Naive B cell (primary cell): ENCODE results near the gene MED29. TPM values are rescaled to one million over a fixed set of nuclear protein-coding genes. Genes with fewer than 3 reads are reported as not detected.
A peak's percentile ranks its signal among the peaks of the same experiment; 100 is the strongest.

Experiments used
- ATAC-seq, 2 donors: fragments of 150-1000 bp; cut with Tn5 transposase; 2 replicates each; pipeline ENCODE4 v1.10.0; 2021; ENCODE audit warnings: low read depth in 2 of 2, mild to moderate bottlenecking in 2 of 2, moderate library complexity in 2 of 2
- DNase-seq: peaks from one replicate; pipeline ENCODE4 v3.0.0; 2022
- H3K27ac Mint-ChIP-seq, 6 donors: one replicate each; pipeline ENCODE4 v1.8.0; 2020 to 2022; ENCODE audit warnings: mild to moderate bottlenecking in 6 of 6, mixed read lengths in 6 of 6, moderate library complexity in 5 of 6, inconsistent platforms in 2 of 6
- H3K27me3 Mint-ChIP-seq, 3 donors: one replicate each; pipeline ENCODE4 v1.8.0; 2021 to 2022; ENCODE audit warnings: mixed read lengths in 3 of 3, mild to moderate bottlenecking in 1 of 3
- H3K36me3 Mint-ChIP-seq, 2 donors: one replicate each; pipeline ENCODE4 v1.8.0; 2020 to 2022; ENCODE audit warnings: mixed read lengths in 2 of 2, inconsistent platforms in 1 of 2, mild to moderate bottlenecking in 1 of 2
- H3K4me1 Mint-ChIP-seq, 3 donors: one replicate each; pipeline ENCODE4 v1.8.0; 2020 to 2022; ENCODE audit warnings: mixed read lengths in 3 of 3, inconsistent platforms in 1 of 3, mild to moderate bottlenecking in 1 of 3, moderate library complexity in 1 of 3
- H3K4me3 Mint-ChIP-seq, 8 donors: one replicate each; pipeline ENCODE4 v1.8.0; 2020 to 2022; ENCODE audit warnings: mild to moderate bottlenecking in 8 of 8, mixed read lengths in 8 of 8, moderate library complexity in 8 of 8, inconsistent platforms in 2 of 8
- H3K9me3 Mint-ChIP-seq, 7 donors: one replicate each; pipeline ENCODE4 v1.8.0; 2020 to 2022; ENCODE audit warnings: mixed read lengths in 7 of 7, mild to moderate bottlenecking in 5 of 7, inconsistent platforms in 2 of 7, moderate library complexity in 1 of 7
- polyA plus RNA-seq, 6 donors: library from polyadenylated mRNA; unstranded; fragments of 300-500 nt; fragmentation: Illumina TruSeq; gene quantifications; one replicate each; pipeline ENCODE4 v1.2.3, GENCODE V29; 2021; ENCODE audit warnings: low read depth in 6 of 6

MED29 gene
- polyA plus RNA-seq, 6 donors from 2014 or later: 31.9 to 68.1 (median 57.5) TPM

DNA sequence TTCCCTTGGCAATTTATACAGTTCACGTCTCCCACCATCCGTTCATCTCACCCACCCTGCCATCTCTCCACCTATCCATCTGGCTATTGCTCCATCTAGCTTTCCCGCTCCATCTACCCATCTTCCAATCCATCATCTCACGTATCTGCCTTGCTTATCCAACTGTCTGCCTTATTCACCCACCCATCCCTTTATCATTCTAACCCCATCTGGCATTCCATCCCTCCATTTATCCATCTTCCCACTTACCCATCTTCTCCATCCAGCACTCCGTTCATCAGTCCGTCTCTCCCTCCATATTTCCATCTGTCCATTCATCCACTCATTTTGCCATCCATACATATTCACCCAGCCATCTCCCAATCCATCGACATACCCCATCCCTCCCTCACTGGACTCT, 34.6 kb downstream of the MED29 start:
- no peak for DNase-seq
- no peak overlapping the region for H3K4me3 Mint-ChIP-seq
- H3K36me3 Mint-ChIP-seq: no peaks in the 10 kb centered on the region
- no peaks in the 10 kb centered on the region for H3K9me3 Mint-ChIP-seq
- no peak for ATAC-seq
- peaks cover 3 to 13% (median 6%) of the 10 kb centered on the region in 3 donors for H3K4me1 Mint-ChIP-seq
- peak overlapping the region in 2 of 6 donors; percentile 1 to 65 for H3K27ac Mint-ChIP-seq
- H3K27me3 Mint-ChIP-seq: no peaks in the 10 kb centered on the region

DNA sequence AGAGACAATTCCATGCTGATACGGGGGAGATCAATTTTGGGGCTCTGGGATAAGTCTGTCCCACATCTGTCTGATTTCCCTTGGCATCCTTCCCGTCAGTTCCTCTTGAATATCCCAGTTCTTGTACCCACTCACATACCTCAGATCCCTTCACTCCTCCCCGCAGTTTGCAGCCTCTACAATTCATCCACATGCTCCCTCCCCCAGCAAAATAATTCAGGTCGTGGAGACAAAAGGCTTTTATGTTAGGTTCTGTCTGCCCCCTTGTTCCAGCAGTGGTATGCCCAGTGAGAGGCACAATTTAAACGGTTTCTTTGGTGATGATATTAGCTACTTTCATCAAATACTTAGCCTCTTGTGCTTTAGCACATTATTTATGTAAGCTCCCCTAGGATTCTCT, 35.0 kb downstream of the MED29 start:
- DNase-seq (no peak), ATAC-seq (no peak)
- Mint-ChIP-seq H3K4me1 (peaks cover 3 to 13% (median 6%) of the 10 kb centered on the region in 3 donors), H3K4me3 (peak overlapping the region in 1 of 8 donors; percentile 27), H3K27ac (peak overlapping the region in 3 of 6 donors; percentile 1 to 33 (median 21)), H3K9me3 (no peaks in the 10 kb centered on the region), H3K36me3 (no peaks in the 10 kb centered on the region), H3K27me3 (no peaks in the 10 kb centered on the region)

DNA sequence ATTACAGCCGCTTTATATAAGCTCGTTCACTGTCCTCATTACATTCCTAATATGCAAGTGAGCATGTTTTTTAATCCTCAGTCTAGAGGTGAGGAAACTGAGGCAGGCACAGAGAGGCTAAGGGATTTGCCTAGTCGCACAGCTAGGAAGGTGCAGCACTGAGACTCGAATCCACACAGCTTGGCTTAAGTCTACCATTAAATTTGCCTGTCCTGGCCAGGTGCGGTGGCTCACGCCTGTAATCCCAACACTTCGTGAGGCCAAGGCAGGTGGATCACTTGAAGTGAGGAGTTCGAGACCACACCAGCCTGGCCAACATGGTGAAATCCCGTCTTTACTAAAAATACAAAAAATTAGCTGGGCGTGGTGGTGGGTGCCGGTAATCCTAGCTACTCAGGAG, 36.5 kb downstream of the MED29 start:
- Mint-ChIP-seq H3K27ac (no peak overlapping the region), H3K27me3 (no peaks in the 10 kb centered on the region), H3K4me1 (peaks cover 6 to 18% (median 6%) of the 10 kb centered on the region in 3 donors), H3K4me3 (no peak overlapping the region), H3K36me3 (no peaks in the 10 kb centered on the region), H3K9me3 (no peaks in the 10 kb centered on the region)
- DNase-seq (no peak), ATAC-seq (no peak)

DNA sequence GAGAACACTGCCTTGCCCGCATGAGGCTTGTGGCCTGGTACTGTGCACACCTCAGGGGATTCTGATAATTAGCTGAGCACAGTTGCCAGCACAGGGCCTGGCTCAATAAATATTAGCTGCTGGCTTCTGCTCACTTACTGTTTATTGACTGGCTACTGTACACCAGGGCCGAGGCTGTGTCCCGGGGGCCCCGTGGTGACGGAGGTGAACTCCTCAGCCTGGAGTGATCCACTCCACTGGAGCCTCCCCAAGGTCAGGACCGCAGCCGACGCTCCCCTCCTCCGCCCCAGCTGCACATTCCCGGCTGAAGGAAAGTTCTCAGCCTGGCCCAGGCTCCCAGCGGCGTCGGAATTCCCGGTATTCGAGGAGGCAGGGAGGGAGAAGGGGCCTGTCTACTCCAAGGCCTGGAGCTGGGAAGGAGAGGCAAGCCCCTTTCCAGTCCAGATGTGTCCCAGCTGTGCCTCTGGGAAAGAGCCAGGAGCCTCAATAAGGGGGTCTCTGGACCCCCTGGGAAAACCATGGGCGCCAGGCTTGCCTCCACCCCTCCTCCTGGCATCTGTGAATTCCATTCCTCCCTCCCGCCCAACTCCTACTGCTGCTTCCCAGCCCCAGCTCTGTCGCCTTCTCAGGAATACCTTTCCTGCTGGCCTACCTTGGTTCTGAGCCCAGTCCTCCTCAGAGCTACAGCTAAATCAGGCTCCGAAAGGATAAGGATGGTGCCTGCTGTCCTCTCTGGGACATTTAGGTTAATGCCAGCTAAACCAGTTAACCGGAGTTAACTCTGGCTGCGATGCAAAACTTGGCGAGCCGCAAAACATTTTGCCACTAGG, 37.3 kb downstream of the MED29 start:
- no peaks in the 10 kb centered on the region for H3K9me3 Mint-ChIP-seq
- no peaks in the 10 kb centered on the region for H3K36me3 Mint-ChIP-seq
- ATAC-seq (no peak), DNase-seq (no peak)
- H3K4me3 Mint-ChIP-seq: no peak overlapping the region
- H3K27ac Mint-ChIP-seq: no peak overlapping the region
- H3K27me3 Mint-ChIP-seq: no peaks in the 10 kb centered on the region
- H3K4me1 Mint-ChIP-seq: peaks cover 9 to 23% (median 14%) of the 10 kb centered on the region in 3 donors

DNA sequence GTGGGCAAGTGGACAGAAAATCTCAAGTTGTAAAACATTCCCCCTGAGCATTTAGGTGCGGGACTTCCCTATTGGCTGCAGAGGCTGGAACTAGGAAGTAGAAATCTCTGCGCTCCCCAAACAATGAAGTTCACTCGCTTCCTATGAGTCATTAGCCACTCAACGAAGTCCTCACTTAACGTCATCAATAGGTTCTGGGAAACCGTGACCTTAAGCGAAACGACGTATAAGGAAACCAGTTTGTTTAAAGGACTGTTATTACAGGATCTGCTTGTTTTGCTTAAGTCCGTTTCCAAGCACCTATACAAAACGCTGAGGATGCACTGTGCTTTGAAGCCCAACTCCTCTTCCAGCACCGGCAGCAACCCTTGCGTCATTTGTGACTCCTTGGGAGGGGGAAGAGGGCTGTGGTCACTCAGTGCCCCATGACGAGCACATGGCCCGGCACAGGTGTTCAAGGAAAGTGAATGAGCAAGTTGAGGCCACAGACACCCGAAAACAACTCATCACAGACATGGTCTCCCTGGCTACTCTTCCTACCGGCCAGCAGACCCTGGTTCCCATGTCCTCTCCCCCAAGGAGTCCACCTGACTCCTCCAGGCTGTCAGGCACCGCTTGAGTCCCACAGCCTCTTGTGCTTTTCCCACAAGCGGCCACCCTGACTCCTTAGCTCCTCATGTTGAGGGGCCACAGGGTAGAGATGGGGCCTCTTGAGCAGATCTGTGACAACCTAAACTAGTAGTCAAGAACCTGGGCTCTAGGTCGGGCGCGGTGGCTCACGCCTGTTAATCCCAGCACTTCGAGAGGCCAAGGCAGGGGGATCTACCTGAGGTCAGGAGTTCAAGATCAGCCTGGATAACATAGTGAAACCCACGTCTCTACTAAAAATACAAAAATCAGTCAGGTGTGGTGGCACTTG, 39.8 kb downstream of the MED29 start:
- Mint-ChIP-seq H3K4me1 (peaks cover 22 to 35% (median 35%) of the 10 kb centered on the region in 3 donors), H3K27ac (peak overlapping the region in 1 of 6 donors; percentile 73), H3K4me3 (peak overlapping the region in 2 of 8 donors; percentile 29 to 56), H3K36me3 (peaks cover 6 to 9% of the 10 kb centered on the region in 2 donors), H3K27me3 (no peaks in the 10 kb centered on the region), H3K9me3 (no peaks in the 10 kb centered on the region)
- ATAC-seq: peak in 1 of 2 donors; percentile 34
- DNase-seq: no peak

DNA sequence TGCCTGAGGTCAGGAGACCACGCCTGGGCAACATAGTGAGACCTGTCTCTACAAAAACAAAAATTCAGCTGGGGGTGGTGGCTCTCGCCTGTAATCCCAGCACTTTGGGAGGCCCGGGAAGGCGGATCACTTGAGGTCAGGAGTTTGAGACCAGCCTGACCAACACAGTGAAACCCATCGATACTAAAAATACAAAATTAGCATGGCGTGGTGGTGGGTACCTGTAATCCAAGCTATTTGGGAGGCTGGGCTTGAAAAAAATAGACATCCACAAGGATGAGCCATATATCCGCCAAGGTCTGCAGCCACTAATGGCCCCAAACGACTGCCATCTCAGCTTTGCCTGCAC, 41.5 kb downstream of the MED29 start:
- ATAC-seq: no peak
- no peak for DNase-seq
- H3K4me3 Mint-ChIP-seq: peak overlapping the region in 2 of 8 donors; percentile 54 to 95
- no peaks in the 10 kb centered on the region for H3K9me3 Mint-ChIP-seq
- H3K36me3 Mint-ChIP-seq: peaks cover 6 to 10% of the 10 kb centered on the region in 2 donors
- H3K4me1 Mint-ChIP-seq: peaks cover 29 to 48% (median 41%) of the 10 kb centered on the region in 3 donors
- H3K27me3 Mint-ChIP-seq: peaks cover 0 to 3% (median 0%) of the 10 kb centered on the region in 3 donors
- peak overlapping the region in 3 of 6 donors; percentile 15 to 72 (median 62) for H3K27ac Mint-ChIP-seq

DNA sequence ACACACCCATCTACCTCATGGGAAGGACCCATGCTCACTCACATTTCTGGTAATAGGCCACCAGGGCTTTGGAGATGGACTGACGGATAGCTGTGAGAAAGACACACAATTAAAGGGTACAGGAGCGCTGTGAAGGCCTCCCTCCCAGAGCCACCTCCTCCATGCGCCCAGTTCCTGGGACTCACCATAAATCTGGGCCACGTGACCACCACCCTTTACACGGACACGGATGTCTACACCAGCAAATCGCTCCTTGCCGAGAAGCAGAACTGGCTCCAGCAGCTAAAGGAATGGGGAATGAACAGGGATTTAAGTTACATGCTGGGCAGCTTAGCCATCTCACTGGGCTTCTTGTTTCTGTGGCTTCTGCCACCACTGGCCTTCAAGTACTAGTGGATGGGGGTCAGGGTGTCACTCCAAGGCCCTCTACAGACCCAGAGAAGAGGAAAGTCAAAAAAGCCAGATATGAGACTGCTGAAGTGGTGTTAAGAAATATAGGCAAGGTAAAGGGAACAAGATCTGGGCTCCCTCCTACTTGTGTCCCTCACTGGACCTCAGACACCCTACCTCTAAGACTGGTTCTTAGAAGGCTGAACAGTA, 42.4 kb downstream of the MED29 start:
- Mint-ChIP-seq H3K4me1 (peaks cover 29 to 48% (median 41%) of the 10 kb centered on the region in 3 donors), H3K36me3 (peaks cover 6 to 10% of the 10 kb centered on the region in 2 donors), H3K27me3 (peaks cover 0 to 5% (median 0%) of the 10 kb centered on the region in 3 donors), H3K9me3 (no peaks in the 10 kb centered on the region), H3K27ac (peak overlapping the region in 5 of 6 donors; percentile 15 to 98 (median 54)), H3K4me3 (peak overlapping the region in 7 of 8 donors; percentile 6 to 100 (median 78))
- no peak for DNase-seq
- no peak for ATAC-seq

DNA sequence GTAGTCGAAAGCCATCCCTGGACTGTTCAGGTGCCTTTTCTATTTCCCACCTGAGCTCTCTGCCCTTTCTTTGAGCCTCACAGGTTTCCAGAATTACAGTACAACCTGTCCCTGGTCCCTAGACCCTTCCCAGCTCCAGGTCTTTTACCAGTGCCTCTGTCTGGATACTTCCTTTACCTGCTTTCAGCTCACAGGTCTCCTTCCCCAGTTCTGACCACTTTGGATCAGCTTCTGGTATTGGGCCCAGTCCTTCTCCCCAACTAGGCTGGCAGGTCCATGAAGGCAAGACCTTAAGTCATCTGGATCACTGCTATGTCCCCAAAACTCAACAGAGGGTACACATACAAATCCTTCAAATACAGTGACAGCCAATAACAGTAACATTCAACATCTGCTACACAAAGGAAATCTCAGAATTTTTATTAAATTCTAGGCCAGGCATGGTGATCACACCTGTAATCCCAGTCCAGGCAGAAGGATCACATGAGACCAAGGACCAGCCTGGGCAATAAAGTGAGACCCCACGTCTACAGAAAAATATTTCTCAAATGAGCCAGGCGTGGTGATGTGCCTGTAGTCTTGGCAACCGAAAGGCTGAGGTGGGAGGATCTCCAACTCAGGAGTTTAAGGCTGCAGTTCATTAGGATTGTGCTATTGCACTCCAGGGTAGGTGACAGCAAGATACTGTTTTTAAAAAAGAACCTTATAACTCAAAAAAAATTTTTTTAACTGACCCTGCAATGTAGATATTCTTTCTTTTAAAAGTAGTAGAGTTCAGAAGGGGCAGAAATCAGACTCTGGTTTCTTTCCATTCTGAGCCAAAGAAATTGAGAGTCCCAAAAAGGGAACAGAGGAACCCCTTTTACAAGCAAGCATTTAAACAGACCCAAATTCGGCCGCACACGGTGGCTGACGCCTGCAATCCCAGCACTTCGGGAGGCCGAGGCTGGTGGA, 43.2 kb downstream of the MED29 start:
- H3K9me3 Mint-ChIP-seq: no peaks in the 10 kb centered on the region
- H3K4me3 Mint-ChIP-seq: peak overlapping the region; percentile 78 to 100 (median 99)
- ATAC-seq (no peak), DNase-seq (no peak)
- peaks cover 29 to 48% (median 41%) of the 10 kb centered on the region in 3 donors for H3K4me1 Mint-ChIP-seq
- H3K36me3 Mint-ChIP-seq: peaks cover 6 to 10% of the 10 kb centered on the region in 2 donors
- H3K27ac Mint-ChIP-seq: peak overlapping the region in 5 of 6 donors; percentile 30 to 100 (median 98)
- H3K27me3 Mint-ChIP-seq: peaks cover 0 to 5% (median 0%) of the 10 kb centered on the region in 3 donors

DNA sequence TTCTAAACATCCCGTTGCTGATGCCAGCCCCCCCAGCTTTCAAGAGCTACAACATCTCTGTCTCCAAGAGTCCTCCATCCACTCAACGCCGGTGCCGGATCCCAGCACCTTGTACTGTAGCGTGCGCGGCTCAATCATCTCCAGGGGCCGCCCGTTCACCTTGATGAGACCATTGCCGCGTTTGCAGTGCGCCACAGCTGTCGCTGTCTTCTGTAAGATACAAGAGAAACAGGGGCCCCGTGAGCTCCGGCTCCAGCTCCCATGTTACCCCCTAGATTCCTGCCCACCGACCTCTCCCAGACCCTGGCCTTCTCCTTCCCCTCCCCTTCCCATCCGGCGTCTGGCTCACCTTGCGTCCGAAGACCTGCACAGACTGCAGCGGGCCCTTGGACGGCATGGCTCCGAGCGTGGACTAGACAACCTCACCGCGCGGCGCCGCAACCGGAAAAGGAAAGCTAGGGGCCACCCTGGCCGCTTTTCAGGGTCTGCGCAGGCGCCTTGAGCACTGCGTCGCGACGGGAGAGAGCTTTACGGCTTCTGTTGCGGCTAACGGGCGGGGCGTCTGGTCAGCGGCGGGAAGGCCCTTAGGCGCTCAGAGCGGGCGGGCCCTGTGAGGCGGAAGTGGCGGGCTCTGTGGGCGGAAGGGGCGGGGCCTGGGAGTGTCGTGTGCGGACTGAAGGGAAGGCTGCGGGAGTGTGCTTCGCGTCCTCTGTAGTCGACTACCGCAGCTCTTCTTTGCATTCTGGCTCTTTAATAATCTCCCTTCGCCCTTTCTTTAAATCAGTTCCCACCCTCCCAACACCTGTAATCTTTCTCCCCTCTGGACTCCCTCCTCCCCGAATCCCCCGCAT, 44.5 kb downstream of the MED29 start, which contains the start of gene RPS16:
Gene RPS16 (minus strand): TSS at position 451 of the 851 bp plus-strand sequence. CDS start 54 bp downstream, at position 397.
- DNase-seq: peak; percentile 98
- H3K27me3 Mint-ChIP-seq: peaks cover 0 to 5% (median 0%) of the 10 kb centered on the region in 3 donors
- peak; percentile 92 to 94 for ATAC-seq
- H3K4me1 Mint-ChIP-seq: peaks cover 34 to 50% (median 49%) of the 10 kb centered on the region in 3 donors
- peaks cover 6 to 10% of the 10 kb centered on the region in 2 donors for H3K36me3 Mint-ChIP-seq
- peak within 1 kb of the TSS; percentile 95 to 100 (median 100) for H3K4me3 Mint-ChIP-seq
- H3K9me3 Mint-ChIP-seq: no peaks in the 10 kb centered on the region
- peak within 1 kb of the TSS; percentile 98 to 100 (median 99) for H3K27ac Mint-ChIP-seq

DNA sequence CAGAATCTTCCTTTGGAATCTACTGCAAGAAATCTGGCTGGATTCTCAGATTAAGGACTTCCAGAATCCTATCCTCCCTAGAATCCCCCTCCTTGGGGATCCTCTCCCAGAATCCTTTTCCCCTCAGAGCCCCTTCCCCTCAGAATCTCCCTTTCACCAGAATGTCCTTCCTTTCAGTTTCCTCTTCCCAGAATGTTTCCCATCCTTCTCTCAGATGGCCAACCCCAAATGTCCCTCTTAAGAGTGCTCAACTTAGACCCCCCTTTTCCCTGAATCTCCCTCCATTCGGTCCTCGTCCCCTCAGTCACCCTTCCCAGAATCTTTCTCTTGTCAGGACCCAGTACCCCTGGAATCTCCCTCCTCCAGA, 45.2 kb downstream of the MED29 start:
- peak overlapping the region; percentile 98 to 100 (median 99) for H3K27ac Mint-ChIP-seq
- peaks cover 6 to 10% of the 10 kb centered on the region in 2 donors for H3K36me3 Mint-ChIP-seq
- H3K4me3 Mint-ChIP-seq: peak overlapping the region; percentile 95 to 100 (median 100)
- peaks cover 0 to 5% (median 0%) of the 10 kb centered on the region in 3 donors for H3K27me3 Mint-ChIP-seq
- peaks cover 34 to 50% (median 49%) of the 10 kb centered on the region in 3 donors for H3K4me1 Mint-ChIP-seq
- H3K9me3 Mint-ChIP-seq: no peaks in the 10 kb centered on the region
- ATAC-seq (no peak), DNase-seq (no peak)

DNA sequence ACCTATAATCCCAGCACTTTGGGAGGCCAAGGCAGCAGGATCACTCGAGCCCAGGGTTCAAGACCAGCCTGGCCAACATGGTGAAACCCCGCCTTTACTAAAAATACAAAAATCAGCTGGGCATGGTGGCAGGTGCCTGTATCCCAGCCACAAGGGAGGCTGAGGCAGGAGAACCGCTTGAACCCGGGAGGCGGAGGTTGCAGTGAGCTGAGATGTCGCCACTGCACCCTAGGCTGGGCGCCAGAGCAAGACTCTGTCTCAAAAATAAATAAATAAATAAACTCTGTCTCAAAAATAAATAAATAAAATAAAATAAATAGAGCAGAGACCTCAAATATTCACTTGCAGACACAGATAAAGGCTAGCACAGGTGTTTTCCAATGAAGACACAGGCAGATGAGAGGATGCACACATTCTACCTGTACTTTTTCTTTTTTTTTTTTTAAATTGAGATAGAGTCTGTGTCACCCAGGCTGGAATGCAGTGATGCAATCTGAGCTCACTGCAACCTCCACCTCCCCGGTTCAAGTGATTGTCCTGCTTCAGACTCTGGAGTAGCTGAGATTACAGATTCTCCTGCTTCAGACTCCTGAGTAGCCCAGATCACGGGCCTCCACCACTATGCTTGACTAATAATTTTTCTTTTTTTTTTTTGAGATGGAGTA, 47.2 kb downstream of the MED29 start:
- ATAC-seq (no peak), DNase-seq (no peak)
- Mint-ChIP-seq H3K4me3 (no peak overlapping the region), H3K27ac (no peak overlapping the region), H3K4me1 (peaks cover 32 to 41% (median 40%) of the 10 kb centered on the region in 3 donors), H3K36me3 (peaks cover 6 to 10% of the 10 kb centered on the region in 2 donors), H3K9me3 (no peaks in the 10 kb centered on the region), H3K27me3 (peaks cover 0 to 5% (median 0%) of the 10 kb centered on the region in 3 donors)
